SJSA1 (cell line): Measurements from ENCODE around the gene DCAF10. TPM values are rescaled to one million over a fixed set of nuclear protein-coding genes. Genes with fewer than 3 reads are reported as not detected.
"Not testable (repeated sequence)": the region's sequence is repeated elsewhere in the genome, so short reads cannot be mapped to it uniquely, and the experiment has no call there.

ENCODE experiments used
- DNase-seq, 2 experiments: peaks; one replicate each; pipeline ENCODE4 v3.0.0-alpha.2; 2015 to 2020; ENCODE audit warnings: low spot score in 2 of 2, low read depth in 1 of 2
- H3K27ac ChIP-seq: fragments of 250-450 bp; sonication (Bioruptor Pico); 2 replicates; pipeline ENCODE4 v1.5.1; 2020; ENCODE audit warnings: mild to moderate bottlenecking, moderate library complexity
- H3K27me3 ChIP-seq: fragments of 250-450 bp; sonication (Bioruptor Pico); replicated peaks from 2 replicates; pipeline ENCODE4 v1.5.1; 2020; ENCODE audit warnings: mild to moderate bottlenecking, moderate library complexity
- H3K36me3 ChIP-seq: fragments of 250-450 bp; sonication (Bioruptor Pico); 2 replicates; pipeline ENCODE4 v1.5.1; 2020; ENCODE audit warnings: mild to moderate bottlenecking
- H3K4me1 ChIP-seq: fragments of 250-450 bp; sonication (Bioruptor Pico); replicated peaks from 2 replicates; pipeline ENCODE4 v1.6.1; 2021; ENCODE audit warnings: mild to moderate bottlenecking
- H3K4me3 ChIP-seq: fragments of 250-450 bp; sonication (Bioruptor Pico); 2 replicates; pipeline ENCODE4 v1.5.1; 2020; ENCODE audit warnings: mild to moderate bottlenecking
- H3K9me3 ChIP-seq: fragments of 250-450 bp; sonication (Bioruptor Pico); replicated peaks from 2 replicates; pipeline ENCODE4 v1.5.1; 2020; ENCODE audit warnings: mild to moderate bottlenecking
- total RNA-seq: library from RNA; depleted of rRNA; stranded (reverse); fragments of >200 nt; shearing (Covaris generic); gene quantifications from 2 replicates; pipeline ENCODE4 v1.2.3, GENCODE V29; 2014

DCAF10 gene
- total RNA-seq, 1 experiment from 2014 or later, result 8.9 TPM

DNA sequence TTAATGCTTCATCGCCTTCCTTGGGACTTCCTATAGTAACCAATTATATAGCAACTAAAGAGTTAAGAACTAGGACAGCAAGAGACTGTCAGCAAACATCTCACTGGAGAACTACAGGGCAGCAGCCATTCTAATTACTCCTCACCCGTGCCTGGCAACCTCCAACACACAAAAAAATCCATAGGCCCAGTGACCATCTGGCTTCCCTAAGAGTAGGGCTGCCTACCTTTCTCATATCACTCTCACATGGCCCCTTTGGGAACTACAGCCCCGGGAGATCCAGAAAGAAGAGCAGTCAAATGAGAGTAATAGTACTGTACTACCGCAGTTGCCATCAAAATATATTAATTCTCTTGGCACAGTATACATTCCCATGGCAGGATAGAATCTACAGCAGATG lies 5.7 kb downstream of the DCAF10 start:
- H3K27ac ChIP-seq, result no peak overlapping the region
- no peak for DNase-seq
- H3K4me1 ChIP-seq, result peaks cover 7% of the 10 kb centered on the region; the same call in 1 of the 2 replicates
- peaks cover 4% of the 10 kb centered on the region for H3K36me3 ChIP-seq
- no peaks in the 10 kb centered on the region for H3K9me3 ChIP-seq
- no peaks in the 10 kb centered on the region for H3K27me3 ChIP-seq
- H3K4me3 ChIP-seq, result no peak overlapping the region

- H3K4me3 ChIP-seq, H3K4me1 ChIP-seq, H3K27me3 ChIP-seq, H3K36me3 ChIP-seq, H3K9me3 ChIP-seq, DNase-seq, H3K27ac ChIP-seq: not testable (repeated sequence)
Measured at GRCh38 chr9:37809676-37810075, 9.1 kb downstream of the DCAF10 start.

GRCh38 chr9:37811906-37812476 lies 11.4 kb downstream of the DCAF10 start:
- Histone ChIP-seq H3K27me3 (no peaks in the 10 kb centered on the region), H3K36me3 (peaks cover 4% of the 10 kb centered on the region), H3K4me3 (no peak overlapping the region), H3K4me1 (no peaks in the 10 kb centered on the region), H3K27ac (no peak overlapping the region), H3K9me3 (no peaks in the 10 kb centered on the region)
- no peak for DNase-seq

DNA sequence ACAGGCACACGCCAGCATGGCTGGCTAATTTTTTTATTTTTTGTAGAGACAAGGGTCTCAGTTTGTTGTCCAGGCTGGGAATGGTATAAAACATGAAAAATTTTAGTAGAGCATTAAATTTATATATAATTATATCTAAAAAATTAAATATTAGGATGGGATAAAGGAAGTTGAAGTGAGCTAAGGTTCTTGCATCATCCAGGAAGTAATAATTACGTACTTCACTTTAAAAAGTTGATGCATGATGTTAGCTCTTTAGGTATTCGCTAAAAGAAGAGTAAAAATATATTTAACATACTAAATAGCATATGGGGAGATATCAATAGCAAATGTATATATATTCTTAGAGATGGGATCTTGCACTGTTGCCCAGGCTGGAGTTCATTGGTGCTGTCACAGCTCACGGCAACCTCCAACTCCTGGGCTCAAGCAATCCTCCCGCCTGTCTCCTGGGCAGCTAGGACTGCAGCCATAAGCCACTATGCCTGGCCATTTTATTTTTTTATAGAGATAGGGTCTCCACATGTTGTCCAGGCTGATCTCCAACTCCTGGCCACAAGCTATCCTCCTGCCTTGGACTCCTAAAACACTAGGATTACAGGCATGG lies 12.3 kb downstream of the DCAF10 start:
- Histone ChIP-seq H3K36me3 (peaks cover 2% of the 10 kb centered on the region), H3K4me1 (no peaks in the 10 kb centered on the region), H3K9me3 (no peaks in the 10 kb centered on the region), H3K27me3 (no peaks in the 10 kb centered on the region), H3K4me3 (no peak overlapping the region), H3K27ac (no peak overlapping the region)
- DNase-seq, result no peak

DNA sequence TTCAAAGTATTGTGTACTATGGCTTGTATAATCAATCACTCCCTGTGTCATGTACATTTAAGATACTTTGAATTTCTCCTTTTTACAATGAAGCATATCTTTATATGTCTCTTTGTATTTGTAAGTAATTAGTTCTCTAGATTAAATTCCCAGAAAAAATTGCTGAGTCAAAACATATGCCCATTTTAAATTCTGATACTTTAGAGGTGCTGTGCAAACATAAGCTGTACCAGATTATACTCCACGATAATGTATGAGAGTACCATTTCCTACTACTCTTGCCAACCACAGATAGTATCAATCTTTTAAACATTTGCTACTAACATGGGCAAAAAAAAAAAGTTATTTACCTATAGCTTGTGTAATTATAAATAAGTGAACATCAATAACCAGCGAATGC lies 18.3 kb downstream of the DCAF10 start:
- Histone ChIP-seq H3K27ac (no peak overlapping the region), H3K27me3 (no peaks in the 10 kb centered on the region), H3K4me3 (no peak overlapping the region), H3K36me3 (no peaks in the 10 kb centered on the region), H3K4me1 (no peaks in the 10 kb centered on the region), H3K9me3 (no peaks in the 10 kb centered on the region)
- no peak for DNase-seq

GRCh38 chr9:37820142-37820541 lies 19.5 kb downstream of the DCAF10 start:
- Histone ChIP-seq H3K4me3 (no peak overlapping the region), H3K36me3 (peaks cover 2% of the 10 kb centered on the region; the same call in 1 of the 2 replicates), H3K4me1 (no peaks in the 10 kb centered on the region), H3K9me3 (no peaks in the 10 kb centered on the region), H3K27ac (no peak overlapping the region), H3K27me3 (no peaks in the 10 kb centered on the region)
- DNase-seq, result no peak

- not testable (repeated sequence) for H3K9me3 ChIP-seq, H3K36me3 ChIP-seq, H3K4me3 ChIP-seq, H3K27me3 ChIP-seq, DNase-seq, H3K4me1 ChIP-seq, H3K27ac ChIP-seq
Measured at GRCh38 chr9:37825174-37825573, 24.6 kb downstream of the DCAF10 start.

DNA sequence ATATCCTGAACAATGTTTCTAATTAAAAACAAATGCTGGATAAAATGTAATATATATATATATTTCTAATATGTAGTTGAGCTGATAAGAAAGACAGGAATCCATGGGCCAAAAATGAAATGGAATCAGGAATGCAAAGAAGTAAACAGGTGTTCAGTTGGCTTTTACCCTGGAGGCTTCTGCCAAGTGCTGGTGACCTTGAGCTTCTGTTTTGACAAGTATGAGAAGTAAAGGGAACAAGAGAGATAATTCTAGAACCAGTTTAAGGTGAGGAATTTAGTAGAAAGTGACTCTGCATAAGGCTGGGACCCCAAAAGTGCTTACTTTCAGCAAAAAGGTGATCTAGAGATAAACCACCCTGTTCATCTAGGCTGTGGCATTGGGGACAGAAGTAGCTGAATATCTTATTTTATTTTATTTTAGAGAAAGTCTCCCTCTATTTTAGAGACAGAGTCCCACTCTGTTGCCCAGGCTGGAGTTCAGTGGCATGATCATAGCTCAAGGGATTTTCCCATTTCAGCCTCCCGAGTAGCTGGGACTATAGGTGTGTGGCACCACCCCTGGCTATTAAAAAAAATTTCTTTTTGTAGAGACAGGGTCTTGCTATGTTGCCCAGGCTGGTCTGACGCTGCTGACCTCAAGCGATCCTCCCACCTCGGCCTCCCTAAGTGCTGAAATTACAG lies 27.0 kb downstream of the DCAF10 start:
- Histone ChIP-seq H3K36me3 (peaks cover 3% of the 10 kb centered on the region; the same call in 1 of the 2 replicates), H3K9me3 (no peaks in the 10 kb centered on the region), H3K4me1 (no peaks in the 10 kb centered on the region), H3K27me3 (no peaks in the 10 kb centered on the region), H3K27ac (no peak overlapping the region), H3K4me3 (no peak overlapping the region)
- DNase-seq, result no peak

DNA sequence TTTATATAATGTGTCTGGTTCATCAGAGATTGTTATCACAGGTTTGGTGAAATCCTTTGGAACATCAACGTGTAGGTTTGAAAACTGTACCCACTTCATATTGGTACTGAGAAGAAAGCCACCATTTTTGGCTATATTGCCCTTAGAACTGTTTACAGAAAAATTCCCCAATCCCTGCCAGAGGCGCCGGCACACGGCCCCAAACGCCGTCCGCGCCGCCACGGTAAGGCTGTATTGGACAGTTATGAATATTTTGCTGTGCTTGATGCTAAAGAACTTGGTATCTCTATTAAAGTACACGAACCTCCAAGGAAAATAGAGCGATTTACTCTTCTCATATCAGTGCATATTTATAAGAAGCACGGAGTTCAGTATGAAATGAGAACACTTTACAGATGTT lies 35.2 kb downstream of the DCAF10 start:
- peaks cover 6% of the 10 kb centered on the region; the same call in 1 of the 2 replicates for H3K4me1 ChIP-seq
- H3K4me3 ChIP-seq, result no peak overlapping the region
- no peak for DNase-seq
- no peaks in the 10 kb centered on the region for H3K9me3 ChIP-seq
- H3K27ac ChIP-seq, result no peak overlapping the region
- H3K27me3 ChIP-seq, result no peaks in the 10 kb centered on the region
- no peaks in the 10 kb centered on the region for H3K36me3 ChIP-seq

DNA sequence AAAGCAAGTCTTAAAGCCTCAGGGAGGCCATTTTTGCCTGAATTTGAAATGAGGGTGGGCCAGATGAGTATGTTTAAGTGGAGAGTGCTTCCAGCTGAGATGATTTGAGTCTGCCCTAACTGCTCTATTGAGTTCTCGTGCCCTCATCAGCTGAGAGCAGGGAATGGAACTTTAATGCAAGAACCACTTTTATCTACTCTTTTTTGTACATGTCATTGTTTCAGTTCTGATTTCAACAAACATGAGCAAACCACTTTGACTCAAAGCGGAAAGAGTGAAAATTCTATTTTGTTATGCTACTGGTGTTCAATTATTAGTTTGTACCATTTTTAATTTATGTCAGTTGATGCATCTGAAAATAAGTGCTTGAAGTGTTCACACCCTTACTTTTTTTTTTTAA lies 35.8 kb downstream of the DCAF10 start:
- H3K27ac ChIP-seq, result no peak overlapping the region
- H3K27me3 ChIP-seq, result no peaks in the 10 kb centered on the region
- H3K4me3 ChIP-seq, result no peak overlapping the region
- no peaks in the 10 kb centered on the region for H3K36me3 ChIP-seq
- no peak for DNase-seq
- no peaks in the 10 kb centered on the region for H3K9me3 ChIP-seq
- H3K4me1 ChIP-seq, result peaks cover 6% of the 10 kb centered on the region; the same call in 1 of the 2 replicates

DNA sequence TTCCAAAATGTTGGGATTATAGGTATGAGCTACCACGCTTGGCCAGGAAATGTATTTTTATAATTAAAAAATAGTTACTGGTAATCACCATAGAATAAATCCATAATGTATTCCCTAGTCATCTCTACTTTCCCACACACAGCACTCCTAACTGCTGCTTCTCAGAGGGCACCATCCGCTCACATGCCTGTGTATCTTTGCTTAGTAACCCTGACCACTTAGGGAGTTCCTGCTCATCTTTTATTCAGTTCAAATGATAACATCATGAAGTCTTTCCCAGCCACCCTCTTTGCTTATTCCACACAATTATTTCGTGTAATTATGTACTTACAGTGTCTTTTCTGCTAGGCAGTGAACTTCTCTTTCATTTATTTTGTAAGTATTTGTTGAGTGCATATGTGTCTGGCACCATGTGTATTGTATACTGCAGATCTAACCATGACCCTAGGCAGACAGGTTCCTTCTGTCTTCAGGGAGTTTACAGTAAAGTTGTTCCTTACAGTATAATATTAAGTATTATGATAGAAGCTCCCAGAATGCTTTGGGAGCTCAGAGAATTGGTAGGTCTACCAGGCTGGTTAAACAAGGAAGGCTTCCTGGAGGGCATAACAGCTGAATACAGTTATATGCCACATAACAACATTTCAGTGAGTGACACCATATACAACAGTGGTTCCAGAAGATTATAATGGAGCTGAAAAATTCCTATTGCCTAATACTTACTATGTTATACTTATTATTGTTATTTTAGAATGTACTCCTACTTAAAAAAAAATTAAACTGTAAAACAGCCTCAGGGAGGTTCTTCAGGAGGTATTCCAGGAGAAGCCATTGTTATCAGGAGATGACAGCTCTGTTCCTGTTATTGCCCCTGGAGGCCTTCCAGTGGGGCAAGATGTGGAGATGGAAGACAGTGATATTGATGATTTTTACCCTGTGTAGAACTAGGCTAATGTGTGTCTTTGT lies 39.2 kb downstream of the DCAF10 start:
- no peak overlapping the region for H3K4me3 ChIP-seq
- no peaks in the 10 kb centered on the region for H3K9me3 ChIP-seq
- H3K36me3 ChIP-seq, result no peaks in the 10 kb centered on the region
- no peak overlapping the region; the same call in 1 of the 2 replicates for H3K27ac ChIP-seq
- H3K27me3 ChIP-seq, result no peaks in the 10 kb centered on the region
- H3K4me1 ChIP-seq, result peaks cover 6% of the 10 kb centered on the region; the same call in 1 of the 2 replicates
- no peak for DNase-seq

- H3K4me1 ChIP-seq, result peaks cover 6% of the 10 kb centered on the region; the same call in 1 of the 2 replicates
- DNase-seq, result peak in 1 of 2 experiments; percentile 52
- no peak overlapping the region for H3K4me3 ChIP-seq
- H3K27ac ChIP-seq, result no peak overlapping the region; the same call in 1 of the 2 replicates
- H3K27me3 ChIP-seq, result no peaks in the 10 kb centered on the region
- no peaks in the 10 kb centered on the region for H3K36me3 ChIP-seq
- no peaks in the 10 kb centered on the region for H3K9me3 ChIP-seq
Measured at GRCh38 chr9:37840560-37841194, 40.1 kb downstream of the DCAF10 start.

- H3K4me3 ChIP-seq, result no peak overlapping the region
- H3K9me3 ChIP-seq, result no peaks in the 10 kb centered on the region
- no peak for DNase-seq
- no peaks in the 10 kb centered on the region for H3K27me3 ChIP-seq
- no peaks in the 10 kb centered on the region for H3K4me1 ChIP-seq
- H3K36me3 ChIP-seq, result no peaks in the 10 kb centered on the region
- no peak overlapping the region for H3K27ac ChIP-seq
Measured at GRCh38 chr9:37852222-37852621, 51.6 kb downstream of the DCAF10 start.
